Uterus (tissue), 4 donors: ENCODE results near the gene TAS2R42. TPM values are rescaled to one million over a fixed set of nuclear protein-coding genes. Genes with fewer than 3 reads are reported as not detected.

Experiments
- DNase-seq, 2 donors: peaks; one replicate each; pipeline ENCODE4 v3.0.0-alpha.2; 2019 to 2020
- H3K27ac ChIP-seq, 2 donors: fragments of 200-600 bp; sonication (generic); 1 replicate in 1 of 2; 2 replicates in 1 of 2; pipeline ENCODE4 v1.5.1; 2016 to 2018
- H3K27me3 ChIP-seq, 2 donors: fragments of 200-600 bp; sonication (generic); one replicate each; pipeline ENCODE4 v1.5.1; 2018 to 2019; ENCODE audit warnings: control low read depth in 1 of 2
- H3K36me3 ChIP-seq, 2 donors: fragments of 200-600 bp; sonication (generic); one replicate each; pipeline ENCODE4 v1.5.1; 2019; ENCODE audit warnings: control low read depth in 1 of 2
- H3K4me1 ChIP-seq, 2 donors: fragments of 200-600 bp; sonication (generic); one replicate each; pipeline ENCODE4 v1.5.1; 2018 to 2019; ENCODE audit warnings: control low read depth in 1 of 2
- H3K4me3 ChIP-seq, 2 donors: fragments of 200-600 bp; sonication (generic); 1 replicate in 1 of 2; 2 replicates in 1 of 2; pipeline ENCODE4 v1.5.1; 2018 to 2019; ENCODE audit warnings: mild to moderate bottlenecking in 1 of 2
- H3K9me3 ChIP-seq, 2 donors: fragments of 200-600 bp; sonication (generic); one replicate each; pipeline ENCODE4 v1.5.1; 2019; ENCODE audit warnings: control low read depth in 1 of 2
- POLR2A ChIP-seq, 2 donors: fragments of 450-650 bp; IDR thresholded peaks; one replicate each; pipeline ENCODE4 v1.6.1; 2016; ENCODE audit warnings: antibody characterized with exemption in 2 of 2, mild to moderate bottlenecking in 1 of 2, moderate library complexity in 1 of 2
- intact Hi-C: fragments of 100-400 bp; cut with DNase I; formaldehyde crosslinking; loops from one replicate; pipeline ENCODE4 v1.15.1; 2023; ENCODE audit warnings: low total_unique reads
- total RNA-seq, 4 donors: library from RNA; depleted of rRNA in 3 of 4; stranded (reverse); fragments of >200 nt in 3 of 4; gene quantifications; one replicate each; pipeline versions ENCODE4 v1.1.0 to v1.2.4, GENCODE V29; 2014 to 2023
- TF ChIP-seq, protein P1 (sequence below), 4 experiments: fragments of 200-600 bp in 2 of 4; fragments of 450-650 bp in 2 of 4; sonication (generic) in 2 of 4; IDR thresholded peaks; one replicate each; pipeline ENCODE4 v1.5.1; 2016 to 2019; ENCODE audit warnings: antibody characterized with exemption in 4 of 4, mild to moderate bottlenecking in 2 of 4, moderate library complexity in 1 of 4
- donor health status: DM: yes; HTN: yes; CAD: no.

Gene TAS2R42
- total RNA-seq, 4 donors from 2014 or later: not detected

DNA sequence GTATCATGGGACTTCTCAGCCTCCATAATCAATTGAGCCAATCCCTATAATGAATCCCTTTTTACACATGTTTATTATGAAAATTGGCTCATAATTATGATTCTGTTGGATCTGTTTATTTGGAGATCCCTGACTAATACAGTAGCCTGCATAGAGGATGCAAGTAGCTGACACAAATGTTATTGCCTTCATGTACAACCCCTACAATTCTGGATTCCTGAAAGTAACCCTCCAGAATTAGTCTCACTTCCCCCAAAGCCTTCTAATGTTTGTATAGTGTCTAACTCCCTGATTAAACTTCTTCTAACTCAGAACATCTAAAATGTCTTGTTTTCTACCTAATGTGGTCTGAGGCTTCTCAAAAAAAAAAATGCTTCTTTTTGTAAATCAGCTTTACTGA, 22.4 kb downstream of the TAS2R42 start:
- TF ChIP-seq, protein P1, sequence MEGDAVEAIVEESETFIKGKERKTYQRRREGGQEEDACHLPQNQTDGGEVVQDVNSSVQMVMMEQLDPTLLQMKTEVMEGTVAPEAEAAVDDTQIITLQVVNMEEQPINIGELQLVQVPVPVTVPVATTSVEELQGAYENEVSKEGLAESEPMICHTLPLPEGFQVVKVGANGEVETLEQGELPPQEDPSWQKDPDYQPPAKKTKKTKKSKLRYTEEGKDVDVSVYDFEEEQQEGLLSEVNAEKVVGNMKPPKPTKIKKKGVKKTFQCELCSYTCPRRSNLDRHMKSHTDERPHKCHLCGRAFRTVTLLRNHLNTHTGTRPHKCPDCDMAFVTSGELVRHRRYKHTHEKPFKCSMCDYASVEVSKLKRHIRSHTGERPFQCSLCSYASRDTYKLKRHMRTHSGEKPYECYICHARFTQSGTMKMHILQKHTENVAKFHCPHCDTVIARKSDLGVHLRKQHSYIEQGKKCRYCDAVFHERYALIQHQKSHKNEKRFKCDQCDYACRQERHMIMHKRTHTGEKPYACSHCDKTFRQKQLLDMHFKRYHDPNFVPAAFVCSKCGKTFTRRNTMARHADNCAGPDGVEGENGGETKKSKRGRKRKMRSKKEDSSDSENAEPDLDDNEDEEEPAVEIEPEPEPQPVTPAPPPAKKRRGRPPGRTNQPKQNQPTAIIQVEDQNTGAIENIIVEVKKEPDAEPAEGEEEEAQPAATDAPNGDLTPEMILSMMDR (IDR thresholded peaks at IDR 0.05): no peak
- DNase-seq: no peak
- Histone ChIP-seq H3K9me3 (no peaks in the 10 kb centered on the region), H3K27me3 (no peaks in the 10 kb centered on the region), H3K4me3 (no peak overlapping the region), H3K4me1 (peaks cover 0 to 4% of the 10 kb centered on the region in 2 donors), H3K27ac (no peak overlapping the region), H3K36me3 (no peaks in the 10 kb centered on the region)
- intact Hi-C loops: no loop called here

DNA sequence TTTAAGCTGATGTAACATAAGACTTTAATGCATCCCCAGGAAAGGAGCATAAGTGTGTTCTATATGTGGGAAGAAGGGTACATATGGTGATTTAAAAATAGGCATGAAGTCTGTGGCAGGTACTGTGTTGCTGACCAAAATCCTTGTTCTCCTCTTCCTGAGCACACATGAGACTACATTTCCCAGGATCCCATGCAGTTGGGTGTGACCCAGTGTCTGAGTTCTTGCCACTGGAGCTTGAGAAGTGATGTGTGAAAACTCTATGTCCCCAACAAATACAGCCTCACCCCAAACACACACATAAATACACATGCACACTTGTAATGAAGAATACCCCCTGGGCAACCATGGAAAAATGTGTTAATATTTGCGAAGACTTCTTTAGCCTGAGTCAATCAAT, 24.2 kb downstream of the TAS2R42 start:
- no peaks in the 10 kb centered on the region for H3K27me3 ChIP-seq
- no peak for DNase-seq
- intact Hi-C loops: no loop called here
- no peak overlapping the region for H3K4me3 ChIP-seq
- no peak for TF ChIP-seq POLR2A (IDR thresholded peaks at IDR 0.05)
- TF ChIP-seq, protein P1 (IDR thresholded peaks at IDR 0.05): no peak
- H3K4me1 ChIP-seq: no peaks in the 10 kb centered on the region
- no peak overlapping the region for H3K27ac ChIP-seq
- no peaks in the 10 kb centered on the region for H3K36me3 ChIP-seq
- no peaks in the 10 kb centered on the region for H3K9me3 ChIP-seq

DNA sequence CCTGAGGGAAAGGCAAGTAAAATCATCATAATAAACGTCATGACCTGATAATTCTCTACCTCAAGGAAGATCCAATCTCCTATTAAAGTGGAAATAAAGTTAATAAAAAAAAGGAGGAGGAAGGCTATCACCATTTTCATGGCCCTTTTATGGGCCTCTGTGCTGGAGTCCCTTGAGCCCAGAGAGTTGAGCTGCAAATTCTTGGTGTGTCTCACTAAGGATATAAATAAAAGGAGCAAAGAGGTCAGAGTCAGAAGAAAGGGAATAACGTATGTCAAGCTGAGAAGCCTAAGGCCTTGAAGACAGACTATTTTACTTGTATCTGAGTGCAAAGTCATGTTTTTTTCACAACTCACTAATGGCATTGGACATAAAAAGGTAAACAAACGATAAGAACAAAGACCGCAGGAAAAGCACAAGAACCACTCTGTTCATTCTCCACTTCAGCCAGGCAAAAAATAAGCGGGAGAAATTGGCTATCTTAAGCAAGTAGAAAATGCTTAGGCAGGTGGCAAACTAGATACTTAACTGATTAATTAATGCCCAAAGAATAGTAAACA, 27.8 kb downstream of the TAS2R42 start:
- DNase-seq: no peak
- Histone ChIP-seq H3K4me1 (no peaks in the 10 kb centered on the region), H3K27me3 (no peaks in the 10 kb centered on the region), H3K27ac (no peak overlapping the region), H3K36me3 (no peaks in the 10 kb centered on the region), H3K9me3 (no peaks in the 10 kb centered on the region), H3K4me3 (no peak overlapping the region)
- intact Hi-C loops: no loop called here
- TF ChIP-seq POLR2A (IDR thresholded peaks at IDR 0.05): no peak
- TF ChIP-seq, protein P1 (IDR thresholded peaks at IDR 0.05): no peak

DNA sequence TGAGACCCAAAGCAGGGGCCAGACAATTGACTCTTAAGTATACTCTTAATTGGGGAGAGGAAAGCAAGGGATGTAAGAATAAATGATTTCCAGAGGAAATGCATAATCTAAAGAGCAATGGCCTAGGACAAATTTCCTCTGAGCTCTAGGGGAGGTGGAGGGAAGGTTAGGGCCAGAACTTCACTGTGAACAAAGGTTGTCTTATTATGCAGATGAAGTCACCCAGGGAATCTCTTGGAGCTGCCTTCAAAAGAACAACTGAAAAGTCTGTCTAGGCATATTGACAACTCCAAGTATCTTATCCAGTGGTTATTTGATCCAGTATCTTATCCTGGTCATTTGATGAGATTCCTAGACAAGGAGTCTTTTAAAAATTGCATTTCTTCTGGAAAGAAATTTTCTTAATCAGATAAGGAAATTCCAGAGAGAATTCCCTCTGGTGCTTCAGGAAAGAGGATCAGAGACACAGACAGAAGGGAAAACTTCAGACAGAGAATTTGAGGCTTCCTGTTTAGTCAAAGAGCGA, 32.3 kb downstream of the TAS2R42 start:
- Histone ChIP-seq H3K27ac (no peak overlapping the region), H3K4me1 (no peaks in the 10 kb centered on the region), H3K36me3 (no peaks in the 10 kb centered on the region), H3K9me3 (no peaks in the 10 kb centered on the region), H3K27me3 (no peaks in the 10 kb centered on the region), H3K4me3 (no peak overlapping the region)
- DNase-seq: no peak
- no peak for TF ChIP-seq POLR2A (IDR thresholded peaks at IDR 0.05)
- intact Hi-C loops: no loop called here

DNA sequence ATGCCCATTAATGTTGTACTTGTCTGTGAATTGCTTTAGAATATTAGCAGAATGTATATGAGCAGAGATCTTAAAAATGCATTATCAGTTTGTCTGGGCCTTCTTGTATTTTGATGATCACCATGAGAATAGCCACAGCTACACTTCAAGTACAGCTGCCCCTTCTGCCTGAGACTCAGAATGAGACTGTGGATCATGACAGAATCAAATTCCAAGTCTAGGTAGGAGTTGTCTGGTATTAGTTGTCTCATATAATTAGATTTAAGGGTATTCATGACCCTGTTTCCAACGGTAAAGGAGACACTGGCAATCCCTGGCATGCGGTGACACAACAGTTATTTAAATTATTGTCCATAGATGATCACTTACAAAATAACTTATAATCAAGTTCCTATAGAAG, 34.0 kb downstream of the TAS2R42 start:
- Histone ChIP-seq H3K27ac (no peak overlapping the region), H3K4me1 (no peaks in the 10 kb centered on the region), H3K9me3 (no peaks in the 10 kb centered on the region), H3K4me3 (no peak overlapping the region), H3K36me3 (no peaks in the 10 kb centered on the region), H3K27me3 (no peaks in the 10 kb centered on the region)
- intact Hi-C loops: no loop called here
- no peak for DNase-seq
- no peak for TF ChIP-seq POLR2A (IDR thresholded peaks at IDR 0.05)
- TF ChIP-seq, protein P1 (IDR thresholded peaks at IDR 0.05): no peak

DNA sequence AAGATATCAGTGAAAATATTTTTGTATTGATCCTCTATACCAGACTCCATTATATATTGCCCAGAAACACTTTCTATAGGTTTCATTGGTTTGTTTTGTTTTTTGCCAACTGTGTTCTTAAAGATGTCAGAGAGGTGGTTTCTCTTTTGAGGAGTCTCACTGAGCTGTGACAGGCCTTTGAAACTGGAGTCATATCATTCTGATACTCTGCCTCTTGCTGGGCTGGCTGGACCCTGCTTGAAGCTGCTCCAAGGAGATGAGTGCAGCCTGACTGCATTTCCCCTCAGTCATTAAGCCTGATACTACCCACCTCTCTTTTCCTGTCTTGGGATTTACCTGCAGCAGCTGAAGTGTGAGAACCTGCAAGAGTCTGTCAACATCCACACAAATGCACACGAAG, 35.9 kb downstream of the TAS2R42 start:
- no peaks in the 10 kb centered on the region for H3K4me1 ChIP-seq
- no peak for DNase-seq
- TF ChIP-seq POLR2A (IDR thresholded peaks at IDR 0.05): no peak
- TF ChIP-seq, protein P1 (IDR thresholded peaks at IDR 0.05): no peak
- H3K27me3 ChIP-seq: no peaks in the 10 kb centered on the region
- no peaks in the 10 kb centered on the region for H3K36me3 ChIP-seq
- H3K4me3 ChIP-seq: no peak overlapping the region
- H3K9me3 ChIP-seq: no peaks in the 10 kb centered on the region
- no peak overlapping the region for H3K27ac ChIP-seq
- intact Hi-C loops: no loop called here
